HFF-Myc (cell line): ENCODE measurements around the gene PPM1M.

ENCODE experiments used
- DNase-seq: peaks from one replicate; pipeline ENCODE4 v3.0.0-alpha.2; 2011; ENCODE audit warnings: low read depth; ENCODE audit errors: extremely low read depth
- H3K4me3 ChIP-seq: replicated peaks from 2 replicates; pipeline ENCODE4 v1.5.1; 2011; ENCODE audit warnings: low read depth, mild to moderate bottlenecking, control low read depth, low read length
- CTCF ChIP-seq: IDR thresholded peaks from 2 replicates; pipeline ENCODE4 v1.5.1; 2012; ENCODE audit warnings: mild to moderate bottlenecking, low read depth, low read length, control low read depth; ENCODE audit errors: missing control alignments

Gene PPM1M

DNA sequence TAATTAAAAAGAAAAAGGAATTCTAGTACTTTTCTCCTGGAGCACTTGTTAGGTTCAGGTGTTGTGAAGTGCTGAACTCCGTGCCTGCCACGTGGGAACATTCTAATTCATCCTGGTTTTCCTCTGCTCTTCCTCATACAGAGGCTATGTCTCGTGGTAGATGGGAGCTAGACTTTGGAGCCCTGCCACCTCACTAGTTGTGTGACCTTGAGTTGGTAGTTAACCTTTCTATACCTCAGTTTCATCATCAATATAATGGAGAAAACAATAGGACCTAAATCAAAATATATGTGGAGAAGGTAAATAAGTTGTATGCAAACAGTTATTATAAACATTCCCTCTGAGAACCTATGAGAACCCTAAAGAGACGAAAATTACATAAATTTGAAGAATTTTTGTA is 37.0 kb upstream of the PPM1M start:
- TF ChIP-seq CTCF, result no peak
- H3K4me3 ChIP-seq, result no peak overlapping the region

DNA sequence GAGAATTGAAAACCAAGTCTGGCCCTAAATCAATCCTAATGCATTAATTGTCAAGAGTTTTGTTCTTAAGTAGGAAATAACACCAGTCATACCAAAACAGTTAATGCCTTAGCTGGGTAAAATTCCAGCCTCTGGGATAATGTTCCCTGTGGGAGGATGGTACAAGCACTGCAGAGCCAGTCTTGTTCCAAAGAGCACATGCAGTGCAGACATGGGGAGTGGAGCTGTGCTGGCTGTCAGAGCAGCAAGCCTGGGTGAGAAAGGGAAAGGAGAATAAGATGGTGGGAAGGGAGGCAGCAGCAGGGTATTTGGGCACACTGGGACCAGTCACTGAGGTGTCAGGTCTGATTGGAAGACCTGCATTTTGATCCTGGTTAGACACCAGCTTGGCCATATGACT is 35.5 kb upstream of the PPM1M start:
- DNase-seq, result no peak
- no peak overlapping the region for H3K4me3 ChIP-seq
- no peak for TF ChIP-seq CTCF

More for the DNA sequence above, 37.0 kb upstream of the PPM1M start:
- no peak for DNase-seq

DNA sequence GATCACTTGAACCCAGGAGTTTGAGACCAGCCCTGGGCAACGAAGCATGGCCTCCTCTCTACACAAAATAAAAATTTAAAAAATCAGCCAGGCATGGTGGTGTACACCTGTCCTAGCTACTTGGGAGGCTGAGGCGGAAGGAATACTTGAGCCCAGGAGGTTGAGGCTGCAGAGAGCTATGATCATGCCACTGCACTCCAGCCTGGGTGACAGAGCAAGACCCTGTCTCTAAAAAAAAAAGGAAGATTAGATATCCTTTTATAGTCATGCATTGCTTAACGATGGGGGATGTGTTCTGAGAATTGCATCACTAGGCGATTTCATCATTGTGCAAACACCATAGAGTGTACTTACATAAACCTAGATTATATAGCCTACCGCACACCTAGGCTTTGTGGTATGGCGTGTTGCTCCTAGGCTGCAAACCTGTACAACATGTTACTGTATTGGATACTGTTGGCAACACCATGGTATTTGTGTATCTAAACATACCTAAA is 35.0 kb upstream of the PPM1M start:
- TF ChIP-seq CTCF, result no peak
- DNase-seq, result no peak

GRCh38 chr3:52211268-52211891 is 34.2 kb upstream of the PPM1M start:
- no peak for DNase-seq
- TF ChIP-seq CTCF, result no peak
- H3K4me3 ChIP-seq, result no peak overlapping the region

More for the DNA sequence above, 35.0 kb upstream of the PPM1M start:
- no peak overlapping the region for H3K4me3 ChIP-seq

DNA sequence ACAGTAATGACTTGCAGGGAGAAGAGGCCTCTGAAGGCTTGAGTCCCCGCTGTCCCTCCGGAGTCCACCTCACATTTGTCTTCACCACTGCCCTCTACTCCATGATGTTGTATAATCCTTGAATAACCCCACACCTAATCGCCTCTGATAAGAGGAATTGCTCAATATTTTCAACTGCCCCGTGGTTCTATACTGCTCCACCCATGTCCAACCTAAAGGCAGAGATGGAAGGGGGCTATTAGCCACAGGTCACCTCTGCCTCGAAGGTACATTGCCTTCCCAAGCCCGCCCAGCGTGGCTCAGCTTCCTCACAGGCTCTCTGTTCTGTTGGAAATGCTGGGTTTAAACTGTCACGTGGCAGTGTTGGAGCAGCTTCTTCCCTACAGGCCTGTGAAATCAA is 32.6 kb upstream of the PPM1M start:
- DNase-seq, result no peak
- H3K4me3 ChIP-seq, result no peak overlapping the region
- no peak for TF ChIP-seq CTCF

GRCh38 chr3:52213901-52214300 is 31.7 kb upstream of the PPM1M start:
- no peak for TF ChIP-seq CTCF
- no peak for DNase-seq
- H3K4me3 ChIP-seq, result no peak overlapping the region

DNA sequence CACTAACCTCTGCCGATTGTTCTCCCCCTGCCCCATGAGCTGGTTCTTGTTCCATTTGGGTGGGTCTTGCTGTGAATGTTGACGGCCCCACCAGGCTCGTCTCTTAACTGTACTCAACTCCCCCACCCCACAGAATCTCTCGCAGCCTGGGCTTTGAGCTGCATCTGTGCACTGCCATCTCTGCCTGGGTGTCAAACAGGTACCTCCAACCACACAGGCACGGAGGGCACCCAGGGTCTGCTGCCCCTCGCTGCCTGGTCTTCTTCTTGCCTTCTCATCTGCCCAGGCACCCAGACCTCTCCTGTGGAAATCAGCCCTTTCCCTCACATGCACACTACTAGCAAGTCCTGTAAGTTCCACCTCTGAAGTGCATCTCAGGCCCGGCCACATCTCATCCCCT is 30.2 kb upstream of the PPM1M start:
- TF ChIP-seq CTCF, result no peak
- no peak for DNase-seq
- no peak overlapping the region for H3K4me3 ChIP-seq
